ENCODE data around the gene IFT25.
"Not testable (repeated sequence)": the region's sequence is repeated elsewhere in the genome, so short reads cannot be mapped to it uniquely, and the experiment has no call there.

The IFT25 gene

DNA sequence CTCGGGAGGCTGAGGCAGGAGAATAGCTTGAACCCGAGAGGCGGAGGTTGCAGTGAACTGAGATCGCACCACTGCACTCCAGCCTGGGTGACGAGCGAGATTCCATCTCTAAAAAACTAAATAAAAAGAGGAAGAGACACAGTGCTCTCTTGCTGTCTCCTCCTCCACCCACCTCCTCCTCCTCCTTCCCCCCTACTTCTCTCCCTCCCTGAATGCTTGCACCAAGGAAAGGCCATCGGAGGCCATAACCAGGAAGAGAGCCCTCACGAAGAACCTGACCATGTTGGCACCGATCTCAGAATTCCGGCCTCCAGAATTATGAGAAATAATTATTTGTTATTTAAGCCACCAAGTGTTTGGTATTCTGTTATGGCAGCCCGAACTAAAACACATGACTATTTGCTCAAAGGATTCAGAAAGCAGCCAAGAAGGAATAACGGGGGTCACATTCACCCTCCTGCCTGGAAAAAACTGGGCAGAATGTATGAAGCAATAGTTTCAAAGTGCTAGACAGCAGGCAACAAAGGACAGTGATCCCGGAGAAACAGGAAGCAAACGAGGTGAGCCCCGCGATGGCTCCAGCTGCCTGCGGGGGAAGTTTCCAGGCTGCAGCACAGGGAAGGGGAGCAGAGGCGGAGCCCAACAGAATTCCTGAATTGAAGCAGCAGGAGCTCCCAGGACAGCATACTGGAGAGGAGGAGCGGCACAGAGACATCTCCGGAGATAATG is 36.7 kb upstream of the IFT25 start:
- DNase-seq (ENCODE audit: low spot score): no peak
- TF ChIP-seq, protein P1, sequence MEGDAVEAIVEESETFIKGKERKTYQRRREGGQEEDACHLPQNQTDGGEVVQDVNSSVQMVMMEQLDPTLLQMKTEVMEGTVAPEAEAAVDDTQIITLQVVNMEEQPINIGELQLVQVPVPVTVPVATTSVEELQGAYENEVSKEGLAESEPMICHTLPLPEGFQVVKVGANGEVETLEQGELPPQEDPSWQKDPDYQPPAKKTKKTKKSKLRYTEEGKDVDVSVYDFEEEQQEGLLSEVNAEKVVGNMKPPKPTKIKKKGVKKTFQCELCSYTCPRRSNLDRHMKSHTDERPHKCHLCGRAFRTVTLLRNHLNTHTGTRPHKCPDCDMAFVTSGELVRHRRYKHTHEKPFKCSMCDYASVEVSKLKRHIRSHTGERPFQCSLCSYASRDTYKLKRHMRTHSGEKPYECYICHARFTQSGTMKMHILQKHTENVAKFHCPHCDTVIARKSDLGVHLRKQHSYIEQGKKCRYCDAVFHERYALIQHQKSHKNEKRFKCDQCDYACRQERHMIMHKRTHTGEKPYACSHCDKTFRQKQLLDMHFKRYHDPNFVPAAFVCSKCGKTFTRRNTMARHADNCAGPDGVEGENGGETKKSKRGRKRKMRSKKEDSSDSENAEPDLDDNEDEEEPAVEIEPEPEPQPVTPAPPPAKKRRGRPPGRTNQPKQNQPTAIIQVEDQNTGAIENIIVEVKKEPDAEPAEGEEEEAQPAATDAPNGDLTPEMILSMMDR (IDR thresholded peaks at IDR 0.05; ENCODE audit: extremely low read depth, missing control alignments): no peak

DNA sequence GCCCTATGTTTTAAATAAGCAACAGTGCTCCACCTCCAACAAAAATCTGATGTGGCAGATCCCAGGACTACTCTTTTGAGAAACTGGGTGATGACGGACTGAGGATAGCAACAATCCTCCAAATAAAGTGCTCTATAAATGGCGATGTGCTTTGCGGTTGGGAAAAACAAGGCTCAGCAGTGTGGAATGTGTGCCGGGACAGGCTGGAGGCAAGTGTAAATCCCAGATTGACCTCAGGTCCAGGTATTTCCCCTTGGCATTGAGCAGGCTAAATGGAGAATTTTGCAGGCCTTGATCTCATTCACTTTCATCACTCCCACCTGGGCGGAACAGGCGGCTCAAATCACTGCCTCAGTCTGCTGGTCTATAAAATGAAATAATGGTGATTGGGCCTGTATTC is 35.7 kb upstream of the IFT25 start:
- no peak for DNase-seq (ENCODE audit: low spot score)
- TF ChIP-seq, protein P1 (IDR thresholded peaks at IDR 0.05; ENCODE audit: extremely low read depth, missing control alignments): no peak

GRCh38 chr1:53979712-53980450 is 34.4 kb upstream of the IFT25 start:
- TF ChIP-seq, protein P1 (IDR thresholded peaks at IDR 0.05; ENCODE audit: extremely low read depth, missing control alignments): no peak
- DNase-seq (ENCODE audit: low spot score): no peak

GRCh38 chr1:53975861-53976260 is 30.4 kb upstream of the IFT25 start:
- no peak for DNase-seq (ENCODE audit: low spot score)
- TF ChIP-seq, protein P1 (IDR thresholded peaks at IDR 0.05; ENCODE audit: extremely low read depth, missing control alignments): no peak

GRCh38 chr1:53971718-53972117 is 26.2 kb upstream of the IFT25 start:
- no peak for DNase-seq (ENCODE audit: low spot score)
- TF ChIP-seq, protein P1 (IDR thresholded peaks at IDR 0.05; ENCODE audit: extremely low read depth, missing control alignments): no peak

DNA sequence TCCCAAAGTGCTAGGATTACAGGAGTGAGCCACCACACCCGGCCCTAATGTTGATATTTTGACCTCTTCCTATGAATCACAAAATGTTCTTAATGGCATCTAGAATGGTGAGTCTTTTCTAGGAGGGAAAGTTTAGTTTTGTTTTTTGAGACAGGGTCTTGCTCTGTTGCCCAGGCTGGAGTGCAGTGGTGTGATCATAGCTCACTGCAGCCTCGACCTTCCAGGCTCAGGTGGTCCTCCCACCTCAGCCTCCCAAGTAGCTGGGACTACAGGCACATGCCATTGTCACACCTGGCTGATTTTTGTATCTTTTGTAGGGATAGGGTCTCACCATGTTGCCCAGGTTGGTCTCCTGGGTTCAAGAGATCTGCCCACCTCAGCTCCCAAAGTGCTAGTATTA is 23.8 kb upstream of the IFT25 start:
- not testable (repeated sequence) for DNase-seq (ENCODE audit: low spot score)

DNA sequence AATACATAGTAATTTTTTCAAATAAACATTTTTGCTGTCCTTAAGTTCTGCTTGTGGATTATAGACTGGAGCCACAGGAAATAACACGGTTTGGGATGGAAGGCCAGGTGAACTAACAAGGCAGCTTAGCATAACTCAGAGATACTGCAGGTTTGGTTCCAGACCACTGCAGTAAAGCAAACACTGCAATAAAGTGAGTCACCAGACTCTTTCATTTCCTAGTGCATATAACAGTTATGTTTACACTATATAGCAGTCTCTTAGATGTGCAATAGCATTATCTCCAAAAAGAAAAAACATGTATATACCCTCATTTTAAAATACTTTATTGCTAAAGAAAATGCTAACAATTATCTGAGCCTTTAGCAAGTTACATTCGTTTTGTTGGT is 22.6 kb upstream of the IFT25 start:
- DNase-seq (ENCODE audit: low spot score): no peak
- TF ChIP-seq, protein P1 (IDR thresholded peaks at IDR 0.05; ENCODE audit: extremely low read depth, missing control alignments): no peak

Data from GM20000 (cell line).